ENCODE measurements around the gene CPA5. TPM values are rescaled to one million over a fixed set of nuclear protein-coding genes. Genes with fewer than 3 reads are reported as not detected.

Gene CPA5
- total and polyA plus RNA-seq, 2 donors (not counting 3 experiments of a cell fraction or from before 2014, with no cell fraction given): not detected

GRCh38 chr7:130303551-130303950 lies 41.1 kb upstream of the CPA5 start:
- H3K9me3 ChIP-seq (replicated peaks; ENCODE audit: control insufficient read depth, insufficient read depth, low read length): no peaks in the 10 kb centered on the region
- no peak for DNase-seq (ENCODE audit: low read depth, low spot score)
- H3K4me2 ChIP-seq (ENCODE audit: insufficient read depth, low read length): no peak overlapping the region

DNA sequence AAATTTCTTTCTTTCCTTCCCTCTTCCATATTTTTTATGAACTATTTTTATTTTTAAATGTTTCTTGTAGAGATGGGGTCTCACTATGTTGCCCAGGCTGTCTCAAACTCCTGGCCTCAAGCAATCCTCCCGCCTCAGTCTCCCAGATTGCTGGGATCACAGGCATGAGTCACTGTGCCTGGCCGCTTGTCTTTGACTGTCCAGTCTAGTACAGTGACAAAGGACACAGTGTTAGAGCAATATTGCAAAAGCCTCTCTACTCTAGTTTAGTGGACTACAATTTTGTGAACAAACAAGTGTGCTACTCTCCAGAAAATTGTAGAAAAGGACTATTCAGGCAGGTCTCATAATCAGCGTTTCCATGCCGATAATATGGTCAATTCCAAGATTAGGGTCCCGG lies 40.6 kb upstream of the CPA5 start:
- Histone ChIP-seq H3K4me3 (replicated peaks in 1 of 3; ENCODE audit: insufficient read depth in 1 of 3, low read depth in 1 of 3, low read length in 3 of 3) (no peak overlapping the region), H3K9me3 (replicated peaks; ENCODE audit: control insufficient read depth, insufficient read depth, low read length) (no peaks in the 10 kb centered on the region), H3K4me1 (ENCODE audit: control insufficient read depth, extremely low read depth, insufficient read depth, low read length) (no peaks in the 10 kb centered on the region), H4K20me1 (replicated peaks; ENCODE audit: control insufficient read depth, extremely low read depth, insufficient read depth, low read length) (no peaks in the 10 kb centered on the region), H3K9ac (replicated peaks; ENCODE audit: extremely low read depth, insufficient read depth, low read length) (no peak overlapping the region), H3K4me2 (ENCODE audit: insufficient read depth, low read length) (no peak overlapping the region), H3K36me3 (ENCODE audit: control insufficient read depth in 2 of 2, extremely low read depth in 1 of 2, insufficient read depth in 2 of 2, low read length in 2 of 2) (no peaks in the 10 kb centered on the region), H2AFZ (ENCODE audit: low read depth, low read length) (no peak overlapping the region), H3K27me3 (ENCODE audit: control insufficient read depth in 2 of 2, insufficient read depth in 2 of 2, low read length in 2 of 2) (peaks cover 0 to 3% of the 10 kb centered on the region in 2 experiments), H3K27ac (ENCODE audit: insufficient read depth, low read depth, low read length) (no peak overlapping the region), H3K79me2 (ENCODE audit: control insufficient read depth, insufficient read depth, low read length) (no peaks in the 10 kb centered on the region), H3K9me1 (replicated peaks; ENCODE audit: control insufficient read depth, extremely low read depth, insufficient read depth, low read length) (no peaks in the 10 kb centered on the region)
- BruUV-seq (replicated peaks): no TSS peak
- POLR2A ChIA-PET: no interaction called here
- DNase-seq (ENCODE audit: low read depth, low spot score) (no peak), FAIRE-seq (no peak)
- no peak for TF ChIP-seq JUN (IDR thresholded peaks at IDR 0.05; ENCODE audit: borderline replicate concordance, insufficient read depth, insufficient read length, low read depth)
- TF ChIP-seq FOS (IDR thresholded peaks at IDR 0.05; ENCODE audit: borderline replicate concordance, insufficient read depth, low read length): no peak
- no peak for TF ChIP-seq POLR2AphosphoS5 (IDR thresholded peaks at IDR 0.05; ENCODE audit: insufficient read depth, low read depth, low read length)
- TF ChIP-seq MAX (IDR thresholded peaks at IDR 0.05; ENCODE audit: insufficient read depth, insufficient read length): no peak
- TF ChIP-seq GATA2 (IDR thresholded peaks at IDR 0.05; ENCODE audit: insufficient read depth, insufficient read length, low read depth, low read length): no peak
- TF ChIP-seq MYC (IDR thresholded peaks at IDR 0.05; ENCODE audit: low read depth, low read length): no peak
- TF ChIP-seq POLR2A (IDR thresholded peaks at IDR 0.05; ENCODE audit: low read depth, low read length): no peak
- TF ChIP-seq, protein P1, sequence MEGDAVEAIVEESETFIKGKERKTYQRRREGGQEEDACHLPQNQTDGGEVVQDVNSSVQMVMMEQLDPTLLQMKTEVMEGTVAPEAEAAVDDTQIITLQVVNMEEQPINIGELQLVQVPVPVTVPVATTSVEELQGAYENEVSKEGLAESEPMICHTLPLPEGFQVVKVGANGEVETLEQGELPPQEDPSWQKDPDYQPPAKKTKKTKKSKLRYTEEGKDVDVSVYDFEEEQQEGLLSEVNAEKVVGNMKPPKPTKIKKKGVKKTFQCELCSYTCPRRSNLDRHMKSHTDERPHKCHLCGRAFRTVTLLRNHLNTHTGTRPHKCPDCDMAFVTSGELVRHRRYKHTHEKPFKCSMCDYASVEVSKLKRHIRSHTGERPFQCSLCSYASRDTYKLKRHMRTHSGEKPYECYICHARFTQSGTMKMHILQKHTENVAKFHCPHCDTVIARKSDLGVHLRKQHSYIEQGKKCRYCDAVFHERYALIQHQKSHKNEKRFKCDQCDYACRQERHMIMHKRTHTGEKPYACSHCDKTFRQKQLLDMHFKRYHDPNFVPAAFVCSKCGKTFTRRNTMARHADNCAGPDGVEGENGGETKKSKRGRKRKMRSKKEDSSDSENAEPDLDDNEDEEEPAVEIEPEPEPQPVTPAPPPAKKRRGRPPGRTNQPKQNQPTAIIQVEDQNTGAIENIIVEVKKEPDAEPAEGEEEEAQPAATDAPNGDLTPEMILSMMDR (IDR thresholded peaks at IDR 0.05; ENCODE audit: extremely low read depth in 1 of 2, insufficient read depth in 1 of 2, low read depth in 1 of 2, low read length in 2 of 2): no peak
- intact Hi-C loops (cut with micrococcal nuclease) (no loop called here), dilution Hi-C loops (cut with MboI; ENCODE audit: extremely low pct_ligation_motif_present, low sequenced_read_pairs) (no loop called here)
- CTCF ChIA-PET: no interaction called here

More at GRCh38 chr7:130303551-130303950, 41.1 kb upstream of the CPA5 start:
- no peak for TF ChIP-seq MAX (IDR thresholded peaks at IDR 0.05; ENCODE audit: insufficient read depth, insufficient read length)
- no peak overlapping the region for H3K9ac ChIP-seq (replicated peaks; ENCODE audit: extremely low read depth, insufficient read depth, low read length)
- no peak overlapping the region for H2AFZ ChIP-seq (ENCODE audit: low read depth, low read length)
- H4K20me1 ChIP-seq (replicated peaks; ENCODE audit: control insufficient read depth, extremely low read depth, insufficient read depth, low read length): no peaks in the 10 kb centered on the region
- H3K36me3 ChIP-seq (ENCODE audit: control insufficient read depth in 2 of 2, extremely low read depth in 1 of 2, insufficient read depth in 2 of 2, low read length in 2 of 2): no peaks in the 10 kb centered on the region
- H3K9me1 ChIP-seq (replicated peaks; ENCODE audit: control insufficient read depth, extremely low read depth, insufficient read depth, low read length): no peaks in the 10 kb centered on the region
- H3K27me3 ChIP-seq (ENCODE audit: control insufficient read depth in 2 of 2, insufficient read depth in 2 of 2, low read length in 2 of 2): peaks cover 0 to 3% of the 10 kb centered on the region in 2 experiments
- H3K27ac ChIP-seq (ENCODE audit: insufficient read depth, low read depth, low read length): no peak overlapping the region
- POLR2A ChIA-PET: no interaction called here
- CTCF ChIA-PET: interaction anchor here (2.2 kb wide), 1 partner anchor 10 kb away, joined by 10 read pairs; the partner anchor contains the start of gene CPA4
- H3K79me2 ChIP-seq (ENCODE audit: control insufficient read depth, insufficient read depth, low read length): no peaks in the 10 kb centered on the region
- dilution Hi-C loops (cut with MboI; ENCODE audit: extremely low pct_ligation_motif_present, low sequenced_read_pairs) (no loop called here), intact Hi-C loops (cut with micrococcal nuclease) (no loop called here)
- no peak for FAIRE-seq
- BruUV-seq (replicated peaks): no TSS peak
- H3K4me1 ChIP-seq (ENCODE audit: control insufficient read depth, extremely low read depth, insufficient read depth, low read length): no peaks in the 10 kb centered on the region
- no peak overlapping the region for H3K4me3 ChIP-seq (replicated peaks in 1 of 3; ENCODE audit: insufficient read depth in 1 of 3, low read depth in 1 of 3, low read length in 3 of 3)
